ENCODE measurements around the gene PLXDC2.

DNA sequence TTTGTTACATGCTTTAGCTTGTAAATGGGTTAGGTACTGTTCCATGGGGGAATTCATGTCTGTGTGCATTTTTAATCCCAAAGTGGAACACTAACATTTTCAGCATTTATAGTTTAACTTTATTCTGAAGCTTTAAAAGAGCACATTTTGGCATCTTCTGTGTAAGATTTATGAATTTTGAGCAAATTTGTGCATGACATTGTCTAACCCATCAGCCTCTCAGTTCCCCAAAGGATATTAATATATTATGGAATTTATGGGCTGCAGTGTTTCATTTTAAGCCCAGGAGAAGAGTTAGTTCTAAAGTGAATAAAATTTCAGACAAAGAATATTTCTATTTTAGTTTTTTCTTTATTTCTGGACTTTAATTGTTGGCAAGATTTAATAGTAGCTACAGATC lies 421.4 kb downstream of the PLXDC2 start:
- TF ChIP-seq EZH2 (IDR thresholded peaks at IDR 0.05) (no peak), RAD21 (IDR thresholded peaks at IDR 0.05; ENCODE audit: low read depth) (no peak), SIN3A (IDR thresholded peaks at IDR 0.05; ENCODE audit: low read depth) (no peak), CEBPB (IDR thresholded peaks at IDR 0.05; ENCODE audit: low read depth) (no peak), POLR2A (IDR thresholded peaks at IDR 0.05; ENCODE audit: borderline replicate concordance, extremely low read depth, insufficient read depth, insufficient read length) (no peak), CBX3 (IDR thresholded peaks at IDR 0.05; ENCODE audit: low read depth) (no peak), POLR2AphosphoS5 (IDR thresholded peaks at IDR 0.05; ENCODE audit: low read depth, low read length) (no peak)
- TF ChIP-seq, protein P1, sequence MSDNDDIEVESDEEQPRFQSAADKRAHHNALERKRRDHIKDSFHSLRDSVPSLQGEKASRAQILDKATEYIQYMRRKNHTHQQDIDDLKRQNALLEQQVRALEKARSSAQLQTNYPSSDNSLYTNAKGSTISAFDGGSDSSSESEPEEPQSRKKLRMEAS (IDR thresholded peaks at IDR 0.05) = no peak
- TF ChIP-seq, protein P2, sequence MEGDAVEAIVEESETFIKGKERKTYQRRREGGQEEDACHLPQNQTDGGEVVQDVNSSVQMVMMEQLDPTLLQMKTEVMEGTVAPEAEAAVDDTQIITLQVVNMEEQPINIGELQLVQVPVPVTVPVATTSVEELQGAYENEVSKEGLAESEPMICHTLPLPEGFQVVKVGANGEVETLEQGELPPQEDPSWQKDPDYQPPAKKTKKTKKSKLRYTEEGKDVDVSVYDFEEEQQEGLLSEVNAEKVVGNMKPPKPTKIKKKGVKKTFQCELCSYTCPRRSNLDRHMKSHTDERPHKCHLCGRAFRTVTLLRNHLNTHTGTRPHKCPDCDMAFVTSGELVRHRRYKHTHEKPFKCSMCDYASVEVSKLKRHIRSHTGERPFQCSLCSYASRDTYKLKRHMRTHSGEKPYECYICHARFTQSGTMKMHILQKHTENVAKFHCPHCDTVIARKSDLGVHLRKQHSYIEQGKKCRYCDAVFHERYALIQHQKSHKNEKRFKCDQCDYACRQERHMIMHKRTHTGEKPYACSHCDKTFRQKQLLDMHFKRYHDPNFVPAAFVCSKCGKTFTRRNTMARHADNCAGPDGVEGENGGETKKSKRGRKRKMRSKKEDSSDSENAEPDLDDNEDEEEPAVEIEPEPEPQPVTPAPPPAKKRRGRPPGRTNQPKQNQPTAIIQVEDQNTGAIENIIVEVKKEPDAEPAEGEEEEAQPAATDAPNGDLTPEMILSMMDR (IDR thresholded peaks at IDR 0.05 in 2 of 3, conservative IDR thresholded peaks at IDR 0.05 in 1 of 3; ENCODE audit: borderline replicate concordance in 1 of 3, insufficient read depth in 1 of 3, low read depth in 2 of 3, low read length in 2 of 3) = no peak

Data from HCT116 (cell line).